ENCODE results near the gene STIM2.

STIM2 gene

GRCh38 chr4:26884026-26884425 lies 23.4 kb downstream of the STIM2 start:
- in situ Hi-C loops (cut with MboI; ENCODE audit: low sequenced_read_pairs, unreplicated experiment): loop anchor here (10.0 kb wide), 1 partner anchor 111 kb away; no protein-coding TSS in a partner anchor
- DNase-seq (ENCODE audit: low spot score): no peak
- no peak for TF ChIP-seq CTCF (IDR thresholded peaks at IDR 0.05; ENCODE audit: borderline replicate concordance, control extremely low read depth, extremely low read depth, insufficient read depth, missing control alignments)

DNA sequence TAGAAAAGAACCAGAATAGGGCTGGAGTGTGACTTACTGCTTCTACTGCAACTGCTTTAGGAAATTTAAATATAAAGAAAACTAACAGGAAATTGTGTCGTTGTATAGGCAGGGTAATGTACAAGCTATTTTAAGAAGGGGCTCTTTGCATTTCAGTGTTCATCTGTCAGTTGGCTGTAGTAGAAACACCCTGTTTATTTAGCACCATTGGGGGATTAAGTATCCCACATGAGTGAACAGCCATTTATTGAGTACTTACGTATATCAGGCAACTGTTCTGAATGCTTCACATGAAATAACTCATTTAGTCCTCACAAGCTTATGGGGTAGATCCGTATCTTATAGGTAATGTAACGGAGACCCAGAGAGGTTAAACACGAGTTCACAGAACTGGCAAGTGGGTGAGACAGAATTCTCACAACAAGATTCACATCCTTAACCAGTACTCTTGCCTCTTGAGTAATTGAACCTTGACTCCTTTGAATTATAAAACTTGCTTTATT lies 23.9 kb downstream of the STIM2 start:
- TF ChIP-seq CTCF (IDR thresholded peaks at IDR 0.05; ENCODE audit: borderline replicate concordance, control extremely low read depth, extremely low read depth, insufficient read depth, missing control alignments): no peak
- in situ Hi-C loops (cut with MboI; ENCODE audit: low sequenced_read_pairs, unreplicated experiment): loop anchor here (10.0 kb wide), 1 partner anchor 110 kb away; no protein-coding TSS in a partner anchor
- peak; percentile 34 for DNase-seq (ENCODE audit: low spot score)

GRCh38 chr4:26885912-26886274 lies 25.3 kb downstream of the STIM2 start:
- DNase-seq (ENCODE audit: low spot score): peak; percentile 61
- TF ChIP-seq CTCF (IDR thresholded peaks at IDR 0.05; ENCODE audit: borderline replicate concordance, control extremely low read depth, extremely low read depth, insufficient read depth, missing control alignments): no peak
- in situ Hi-C loops (cut with MboI; ENCODE audit: low sequenced_read_pairs, unreplicated experiment): loop anchor here (10.0 kb wide), 1 partner anchor 109 kb away; no protein-coding TSS in a partner anchor

- no peak for TF ChIP-seq CTCF (IDR thresholded peaks at IDR 0.05; ENCODE audit: borderline replicate concordance, control extremely low read depth, extremely low read depth, insufficient read depth, missing control alignments)
- no peak for DNase-seq (ENCODE audit: low spot score)
- in situ Hi-C loops (cut with MboI; ENCODE audit: low sequenced_read_pairs, unreplicated experiment): loop anchor here (10.0 kb wide), 1 partner anchor 108 kb away; no protein-coding TSS in a partner anchor
Observed at GRCh38 chr4:26887143-26887542, 26.5 kb downstream of the STIM2 start.

DNA sequence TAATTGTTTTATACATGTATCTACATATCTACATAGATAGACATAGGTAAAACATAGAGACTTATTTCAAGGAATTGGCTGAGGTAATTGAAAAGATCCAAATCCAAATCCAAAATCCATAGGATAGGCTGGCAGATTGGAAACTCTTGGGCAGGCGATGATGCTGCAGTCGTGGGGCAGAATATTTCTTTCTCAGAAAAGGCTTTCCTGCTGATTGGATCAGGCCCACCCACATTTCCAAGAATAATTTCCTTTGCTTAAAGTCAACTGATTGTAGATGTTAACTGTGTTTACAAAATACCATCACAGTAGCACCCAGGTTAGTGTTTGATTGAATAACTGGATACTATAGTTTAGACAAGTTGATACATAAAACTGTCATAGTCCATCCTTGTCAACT lies 27.2 kb downstream of the STIM2 start:
- TF ChIP-seq CTCF (IDR thresholded peaks at IDR 0.05; ENCODE audit: borderline replicate concordance, control extremely low read depth, extremely low read depth, insufficient read depth, missing control alignments): no peak
- in situ Hi-C loops (cut with MboI; ENCODE audit: low sequenced_read_pairs, unreplicated experiment): loop anchor here (10.0 kb wide), 1 partner anchor 107 kb away; no protein-coding TSS in a partner anchor
- DNase-seq (ENCODE audit: low spot score): no peak

GRCh38 chr4:26889356-26889755 lies 28.7 kb downstream of the STIM2 start:
- in situ Hi-C loops (cut with MboI; ENCODE audit: low sequenced_read_pairs, unreplicated experiment): loop anchor here (10.0 kb wide), 1 partner anchor 105 kb away; no protein-coding TSS in a partner anchor
- no peak for DNase-seq (ENCODE audit: low spot score)
- TF ChIP-seq CTCF (IDR thresholded peaks at IDR 0.05; ENCODE audit: borderline replicate concordance, control extremely low read depth, extremely low read depth, insufficient read depth, missing control alignments): no peak

Measured in GM13976 (cell line).